Panc1 (cell line): ENCODE data around the gene PYDC2.

Experiments
- CTCF ChIP-seq: fragments of 450-650 bp; IDR thresholded peaks from 2 replicates; pipeline ENCODE4 v1.5.1; 2017; ENCODE audit warnings: mild to moderate bottlenecking
- POLR2AphosphoS5 ChIP-seq: IDR thresholded peaks from 2 replicates; pipeline ENCODE4 v1.6.1; 2012; ENCODE audit warnings: mild to moderate bottlenecking, low read depth, low read length, moderate library complexity
- REST ChIP-seq, 2 experiments: IDR thresholded peaks; 2 replicates each; pipeline ENCODE4 v1.6.1; 2011 to 2012; ENCODE audit warnings: low read depth in 2 of 2, control low read depth in 1 of 2, low read length in 1 of 2, mild to moderate bottlenecking in 1 of 2, moderate library complexity in 1 of 2; ENCODE audit not compliant: insufficient read depth in 1 of 2

GRCh38 chr3:191432162-191432561, 28.8 kb upstream of the PYDC2 start:
- TF ChIP-seq CTCF (no peak), REST (IDR thresholded peaks at IDR 0.05; ENCODE audit: insufficient read depth in 1 of 2, low read depth in 2 of 2, low read length in 1 of 2) (no peak), POLR2AphosphoS5 (no peak)
